MM.1S (cell line): ENCODE measurements around the gene EHBP1L1.

ENCODE experiments used
- CTCF ChIP-seq: fragments of 300-600 bp; sonication (generic); IDR thresholded peaks from 2 replicates; pipeline ENCODE4 v1.5.1; 2016; ENCODE audit warnings: antibody characterized with exemption, low read length, mixed read lengths
- EZH2 ChIP-seq: fragments of 300-600 bp; sonication (generic); optimal IDR thresholded peaks from 2 replicates; pipeline ENCODE3; 2017; ENCODE audit warnings: low read depth, mild to moderate bottlenecking, antibody characterized with exemption, low read length, mixed read lengths
- EZH2phosphoT487 ChIP-seq: fragments of 300-600 bp; sonication (generic); IDR thresholded peaks from 2 replicates; pipeline ENCODE4 v1.6.1; 2018; ENCODE audit warnings: antibody characterized with exemption, low read length

DNA sequence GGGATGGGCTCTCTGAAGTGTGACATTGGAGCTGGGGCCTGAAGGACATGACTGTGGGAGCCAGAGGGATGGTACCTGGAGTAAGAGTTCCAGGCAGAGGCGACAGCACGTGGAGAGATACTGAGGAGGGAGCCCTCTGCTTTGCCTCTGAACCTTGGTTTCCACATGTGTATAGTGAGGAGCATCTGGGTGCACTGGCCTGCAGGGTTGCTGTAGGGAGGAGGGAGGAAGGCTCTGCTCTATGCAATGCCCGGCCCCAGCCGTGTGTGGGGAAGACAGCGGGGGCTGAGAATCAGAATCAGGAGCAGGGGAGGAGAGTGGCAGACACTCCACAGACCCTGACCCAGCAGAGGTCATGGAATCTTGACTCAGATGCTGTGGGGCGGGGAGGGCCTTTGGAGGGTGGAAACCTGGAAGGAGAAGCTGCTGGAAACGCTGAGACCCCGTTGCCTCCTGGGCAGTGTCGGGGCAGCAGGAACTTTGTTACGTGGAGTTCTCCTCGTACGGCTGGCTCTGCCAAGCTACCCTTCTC, 47.0 kb upstream of the EHBP1L1 start:
- TF ChIP-seq CTCF (no peak), EZH2phosphoT487 (no peak), EZH2 (no peak)
